ENCODE measurements around the gene CAMTA2.

DNA sequence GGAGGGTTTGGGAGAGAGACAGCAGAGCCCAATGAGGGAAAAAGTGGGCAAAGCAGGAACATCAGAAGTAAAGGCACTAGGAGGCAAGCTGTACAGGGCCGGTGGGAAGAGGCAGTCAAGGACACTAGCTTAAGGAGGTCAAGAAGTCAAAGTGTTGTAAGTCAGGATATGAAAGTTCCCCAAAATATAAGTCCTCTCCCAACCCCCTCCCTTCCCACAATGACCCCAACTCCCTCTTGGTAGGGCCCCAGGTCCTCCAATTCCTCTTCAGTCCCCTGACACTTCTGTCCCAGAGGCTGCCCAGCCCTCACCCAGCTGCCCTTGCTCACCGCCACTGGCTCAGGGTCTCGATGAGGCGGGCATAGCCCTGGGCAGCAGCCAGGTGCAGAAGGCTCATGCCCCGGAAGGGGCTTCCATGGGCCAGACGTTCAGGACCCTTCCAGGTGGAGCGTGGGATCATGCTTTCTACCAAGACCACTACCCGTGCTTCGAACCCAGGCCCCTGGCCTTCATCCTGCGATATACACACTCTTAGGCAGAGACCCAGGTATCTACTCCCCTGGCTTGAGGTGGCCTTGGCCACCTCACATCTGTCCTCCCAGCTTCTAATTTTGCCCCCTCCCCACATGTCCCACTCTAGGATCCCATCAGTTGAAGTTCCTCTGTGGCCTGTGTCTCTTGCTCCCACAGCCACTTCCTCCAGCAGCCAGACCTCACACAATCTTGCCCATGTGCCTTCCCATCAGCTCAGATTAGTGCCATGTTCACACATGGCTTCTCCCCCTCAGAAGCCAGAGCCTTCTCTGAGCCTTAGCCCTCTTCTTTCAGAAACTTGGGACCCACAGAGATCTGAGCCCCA, 14.0 kb downstream of the CAMTA2 start:
- no peak for TF ChIP-seq EP300 (IDR thresholded peaks at IDR 0.05; ENCODE audit: low read length)
- no peak for TF ChIP-seq ADNP (tag; IDR thresholded peaks at IDR 0.05)
- TF ChIP-seq, protein P1, sequence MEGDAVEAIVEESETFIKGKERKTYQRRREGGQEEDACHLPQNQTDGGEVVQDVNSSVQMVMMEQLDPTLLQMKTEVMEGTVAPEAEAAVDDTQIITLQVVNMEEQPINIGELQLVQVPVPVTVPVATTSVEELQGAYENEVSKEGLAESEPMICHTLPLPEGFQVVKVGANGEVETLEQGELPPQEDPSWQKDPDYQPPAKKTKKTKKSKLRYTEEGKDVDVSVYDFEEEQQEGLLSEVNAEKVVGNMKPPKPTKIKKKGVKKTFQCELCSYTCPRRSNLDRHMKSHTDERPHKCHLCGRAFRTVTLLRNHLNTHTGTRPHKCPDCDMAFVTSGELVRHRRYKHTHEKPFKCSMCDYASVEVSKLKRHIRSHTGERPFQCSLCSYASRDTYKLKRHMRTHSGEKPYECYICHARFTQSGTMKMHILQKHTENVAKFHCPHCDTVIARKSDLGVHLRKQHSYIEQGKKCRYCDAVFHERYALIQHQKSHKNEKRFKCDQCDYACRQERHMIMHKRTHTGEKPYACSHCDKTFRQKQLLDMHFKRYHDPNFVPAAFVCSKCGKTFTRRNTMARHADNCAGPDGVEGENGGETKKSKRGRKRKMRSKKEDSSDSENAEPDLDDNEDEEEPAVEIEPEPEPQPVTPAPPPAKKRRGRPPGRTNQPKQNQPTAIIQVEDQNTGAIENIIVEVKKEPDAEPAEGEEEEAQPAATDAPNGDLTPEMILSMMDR (IDR thresholded peaks at IDR 0.05 in 2 of 3, conservative IDR thresholded peaks at IDR 0.05 in 1 of 3; ENCODE audit: insufficient read depth in 2 of 3, low read depth in 1 of 3, low read length in 3 of 3), result no peak
- no peak for TF ChIP-seq SIN3A (IDR thresholded peaks at IDR 0.05; ENCODE audit: borderline replicate concordance in 2 of 2, control insufficient read depth in 1 of 2, low read depth in 2 of 2, low read length in 2 of 2)
- TF ChIP-seq, protein P2, sequence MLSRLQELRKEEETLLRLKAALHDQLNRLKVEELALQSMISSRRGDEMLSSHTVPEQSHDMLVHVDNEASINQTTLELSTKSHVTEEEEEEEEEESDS (CRISPR knock-in tag; IDR thresholded peaks at IDR 0.05), result no peak
- TF ChIP-seq EZH2 (IDR thresholded peaks at IDR 0.05; ENCODE audit: borderline replicate concordance, low read depth, low read length), result no peak
- TF ChIP-seq MAFK (IDR thresholded peaks at IDR 0.05; ENCODE audit: low read length), result no peak
- TF ChIP-seq, protein P3, sequence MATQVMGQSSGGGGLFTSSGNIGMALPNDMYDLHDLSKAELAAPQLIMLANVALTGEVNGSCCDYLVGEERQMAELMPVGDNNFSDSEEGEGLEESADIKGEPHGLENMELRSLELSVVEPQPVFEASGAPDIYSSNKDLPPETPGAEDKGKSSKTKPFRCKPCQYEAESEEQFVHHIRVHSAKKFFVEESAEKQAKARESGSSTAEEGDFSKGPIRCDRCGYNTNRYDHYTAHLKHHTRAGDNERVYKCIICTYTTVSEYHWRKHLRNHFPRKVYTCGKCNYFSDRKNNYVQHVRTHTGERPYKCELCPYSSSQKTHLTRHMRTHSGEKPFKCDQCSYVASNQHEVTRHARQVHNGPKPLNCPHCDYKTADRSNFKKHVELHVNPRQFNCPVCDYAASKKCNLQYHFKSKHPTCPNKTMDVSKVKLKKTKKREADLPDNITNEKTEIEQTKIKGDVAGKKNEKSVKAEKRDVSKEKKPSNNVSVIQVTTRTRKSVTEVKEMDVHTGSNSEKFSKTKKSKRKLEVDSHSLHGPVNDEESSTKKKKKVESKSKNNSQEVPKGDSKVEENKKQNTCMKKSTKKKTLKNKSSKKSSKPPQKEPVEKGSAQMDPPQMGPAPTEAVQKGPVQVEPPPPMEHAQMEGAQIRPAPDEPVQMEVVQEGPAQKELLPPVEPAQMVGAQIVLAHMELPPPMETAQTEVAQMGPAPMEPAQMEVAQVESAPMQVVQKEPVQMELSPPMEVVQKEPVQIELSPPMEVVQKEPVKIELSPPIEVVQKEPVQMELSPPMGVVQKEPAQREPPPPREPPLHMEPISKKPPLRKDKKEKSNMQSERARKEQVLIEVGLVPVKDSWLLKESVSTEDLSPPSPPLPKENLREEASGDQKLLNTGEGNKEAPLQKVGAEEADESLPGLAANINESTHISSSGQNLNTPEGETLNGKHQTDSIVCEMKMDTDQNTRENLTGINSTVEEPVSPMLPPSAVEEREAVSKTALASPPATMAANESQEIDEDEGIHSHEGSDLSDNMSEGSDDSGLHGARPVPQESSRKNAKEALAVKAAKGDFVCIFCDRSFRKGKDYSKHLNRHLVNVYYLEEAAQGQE (IDR thresholded peaks at IDR 0.05; ENCODE audit: borderline replicate concordance), result no peak
- TF ChIP-seq, protein P3 (CRISPR knock-in tag; IDR thresholded peaks at IDR 0.05; ENCODE audit: low read depth), result no peak
- TF ChIP-seq HDAC2 (IDR thresholded peaks at IDR 0.05), result no peak
- TF ChIP-seq ZFP1 (CRISPR knock-in tag; IDR thresholded peaks at IDR 0.05), result no peak
- TF ChIP-seq, protein P4, sequence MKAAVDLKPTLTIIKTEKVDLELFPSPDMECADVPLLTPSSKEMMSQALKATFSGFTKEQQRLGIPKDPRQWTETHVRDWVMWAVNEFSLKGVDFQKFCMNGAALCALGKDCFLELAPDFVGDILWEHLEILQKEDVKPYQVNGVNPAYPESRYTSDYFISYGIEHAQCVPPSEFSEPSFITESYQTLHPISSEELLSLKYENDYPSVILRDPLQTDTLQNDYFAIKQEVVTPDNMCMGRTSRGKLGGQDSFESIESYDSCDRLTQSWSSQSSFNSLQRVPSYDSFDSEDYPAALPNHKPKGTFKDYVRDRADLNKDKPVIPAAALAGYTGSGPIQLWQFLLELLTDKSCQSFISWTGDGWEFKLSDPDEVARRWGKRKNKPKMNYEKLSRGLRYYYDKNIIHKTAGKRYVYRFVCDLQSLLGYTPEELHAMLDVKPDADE (conservative IDR thresholded peaks at IDR 0.05; ENCODE audit: control insufficient read depth, low read depth, low read length), result no peak
- TF ChIP-seq, protein P5, sequence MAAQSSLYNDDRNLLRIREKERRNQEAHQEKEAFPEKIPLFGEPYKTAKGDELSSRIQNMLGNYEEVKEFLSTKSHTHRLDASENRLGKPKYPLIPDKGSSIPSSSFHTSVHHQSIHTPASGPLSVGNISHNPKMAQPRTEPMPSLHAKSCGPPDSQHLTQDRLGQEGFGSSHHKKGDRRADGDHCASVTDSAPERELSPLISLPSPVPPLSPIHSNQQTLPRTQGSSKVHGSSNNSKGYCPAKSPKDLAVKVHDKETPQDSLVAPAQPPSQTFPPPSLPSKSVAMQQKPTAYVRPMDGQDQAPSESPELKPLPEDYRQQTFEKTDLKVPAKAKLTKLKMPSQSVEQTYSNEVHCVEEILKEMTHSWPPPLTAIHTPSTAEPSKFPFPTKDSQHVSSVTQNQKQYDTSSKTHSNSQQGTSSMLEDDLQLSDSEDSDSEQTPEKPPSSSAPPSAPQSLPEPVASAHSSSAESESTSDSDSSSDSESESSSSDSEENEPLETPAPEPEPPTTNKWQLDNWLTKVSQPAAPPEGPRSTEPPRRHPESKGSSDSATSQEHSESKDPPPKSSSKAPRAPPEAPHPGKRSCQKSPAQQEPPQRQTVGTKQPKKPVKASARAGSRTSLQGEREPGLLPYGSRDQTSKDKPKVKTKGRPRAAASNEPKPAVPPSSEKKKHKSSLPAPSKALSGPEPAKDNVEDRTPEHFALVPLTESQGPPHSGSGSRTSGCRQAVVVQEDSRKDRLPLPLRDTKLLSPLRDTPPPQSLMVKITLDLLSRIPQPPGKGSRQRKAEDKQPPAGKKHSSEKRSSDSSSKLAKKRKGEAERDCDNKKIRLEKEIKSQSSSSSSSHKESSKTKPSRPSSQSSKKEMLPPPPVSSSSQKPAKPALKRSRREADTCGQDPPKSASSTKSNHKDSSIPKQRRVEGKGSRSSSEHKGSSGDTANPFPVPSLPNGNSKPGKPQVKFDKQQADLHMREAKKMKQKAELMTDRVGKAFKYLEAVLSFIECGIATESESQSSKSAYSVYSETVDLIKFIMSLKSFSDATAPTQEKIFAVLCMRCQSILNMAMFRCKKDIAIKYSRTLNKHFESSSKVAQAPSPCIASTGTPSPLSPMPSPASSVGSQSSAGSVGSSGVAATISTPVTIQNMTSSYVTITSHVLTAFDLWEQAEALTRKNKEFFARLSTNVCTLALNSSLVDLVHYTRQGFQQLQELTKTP (IDR thresholded peaks at IDR 0.05; ENCODE audit: low read depth in 1 of 2, partially characterized antibody in 2 of 2), result no peak
- no peak for TF ChIP-seq BMI1 (IDR thresholded peaks at IDR 0.05; ENCODE audit: low read length)
- TF ChIP-seq MXI1 (IDR thresholded peaks at IDR 0.05; ENCODE audit: low read depth, low read length), result no peak
